K562 treated with DMSO at 1 percent for 24 hours (cell line): Measurements from ENCODE around the gene GGNBP2. TPM values are rescaled to one million over a fixed set of nuclear protein-coding genes. Genes with fewer than 3 reads are reported as not detected.

ENCODE experiments used
- total RNA-seq: library from RNA; unstranded; fragments of 300-600 nt; gene quantifications from 2 replicates; pipeline ENCODE4 v1.2.3, GENCODE V29; 2022; ENCODE audit warnings: low read depth; ENCODE audit not compliant: insufficient read depth

GGNBP2 gene
- 48.5 and 58.3 TPM in 2 replicates for total RNA-seq

GRCh38 chr17:36544307-36545076 lies at the start of gene GGNBP2:
Gene GGNBP2, plus strand, starts transcription at chr17:36544919. Its CDS starts 806 bp downstream, at chr17:36545725.

GRCh38 chr17:36534840-36535668 lies 9.7 kb upstream of the GGNBP2 start, which contains the start of the genes MYO19 and PIGW:
Gene MYO19, minus strand, starts transcription at chr17:36534868. Its CDS starts 2,330 bp downstream, at chr17:36532538.
Gene PIGW, plus strand, starts transcription at chr17:36534987. Its CDS starts 2,115 bp downstream, at chr17:36537102.

GRCh38 chr17:36591434-36592315 lies 47.0 kb downstream of the GGNBP2 start, which contains the start of gene DHRS11:
Gene DHRS11, plus strand, starts transcription at chr17:36591879. Its CDS starts 131 bp downstream, at chr17:36592010.

GRCh38 chr17:36601303-36602029 lies 56.7 kb downstream of the GGNBP2 start, which contains the start of gene MRM1:
Gene MRM1, plus strand, starts transcription at chr17:36601583. Its CDS starts 228 bp downstream, at chr17:36601811.

Other genes starting within 250 kb of the GGNBP2 start
- gene TBC1D3G, start 221.0 kb upstream of the GGNBP2 start, total RNA-seq = not detected in 2 replicates
- gene TBC1D3H, start 156.5 kb upstream of the GGNBP2 start, total RNA-seq = not detected in 2 replicates
- gene ZNHIT3, start 58.2 kb upstream of the GGNBP2 start, total RNA-seq = 57.9 and 68.6 TPM in 2 replicates
- gene MYO19, start 10.1 kb upstream of the GGNBP2 start, total RNA-seq = 47.7 and 53.6 TPM in 2 replicates
- 6.9 and 9.7 TPM in 2 replicates for gene PIGW, start 9.9 kb upstream of the GGNBP2 start, total RNA-seq
- gene DHRS11, start 47.0 kb downstream of the GGNBP2 start, total RNA-seq = 31.0 and 31.3 TPM in 2 replicates
- 7.3 and 9.3 TPM in 2 replicates for gene MRM1, start 56.7 kb downstream of the GGNBP2 start, total RNA-seq